K562 (cell line): Measurements from ENCODE around the gene STIM1. TPM values are rescaled to one million over a fixed set of nuclear protein-coding genes. Genes with fewer than 3 reads are reported as not detected.

Experiments
- FOXK1 ChIP-seq: sonication (generic); formaldehyde crosslinking; IDR thresholded peaks from 2 replicates; pipeline ENCODE4 v1.8.0; 2022; ENCODE audit warnings: missing genetic modification reagents, mild to moderate bottlenecking, borderline replicate concordance
- MED1 ChIP-seq: sonication (generic); formaldehyde crosslinking; IDR thresholded peaks from 2 replicates; pipeline ENCODE4 v1.8.1; 2023; ENCODE audit warnings: missing genetic modification reagents, borderline replicate concordance
- RAD51 ChIP-seq: fragments of 450-650 bp; IDR thresholded peaks from 2 replicates; pipeline ENCODE4 v1.7.1; 2016; ENCODE audit warnings: low read depth, mild to moderate bottlenecking, borderline replicate concordance
- TEAD2 ChIP-seq: fragments of 450-650 bp; IDR thresholded peaks from 2 replicates; pipeline ENCODE4 v1.6.1; 2016; ENCODE audit warnings: missing genetic modification characterization, control low read depth, missing compliant biosample characterization
- ZNF41 ChIP-seq: fragments of 250-450 bp; sonication (Bioruptor Pico); conservative IDR thresholded peaks from 2 replicates; pipeline ENCODE4 v1.4.0; 2020; ENCODE audit warnings: mild to moderate bottlenecking
- ZNF75A ChIP-seq: fragments of 450-650 bp; formaldehyde crosslinking; IDR thresholded peaks from 2 replicates; pipeline ENCODE4 v1.4.0; 2020; ENCODE audit warnings: mild to moderate bottlenecking
- polyA plus RNA-seq, 8 experiments: library from polyadenylated mRNA; depleted of rRNA in 4 of 8; stranded (reverse) in 5 of 8; unstranded in 3 of 8; fragments of >200 nt; fragmentation: Nextera tagmentation in 2 of 8; fragmentation: Illumina TruSeq in 1 of 8; extraction: Ambion mirVana in 2 of 8; extraction: Trizol in 1 of 8; gene quantifications; 2 replicates each; pipeline versions ENCODE4 v1.2.1 to v1.2.3, GENCODE V29; 2011 to 2014; ENCODE audit warnings: inconsistent platforms in 1 of 8, missing spikeins in 1 of 8
- total RNA-seq, 7 experiments: library from RNA; depleted of rRNA in 6 of 7; stranded (reverse); fragments of >200 nt in 6 of 7; fragmentation: Illumina TruSeq in 2 of 7; extraction: Trizol in 2 of 7; gene quantifications; 2 replicates each; pipeline versions ENCODE4 v1.2.1 to v1.2.3, GENCODE V29; 2011 to 2021; ENCODE audit warnings: low replicate concordance in 1 of 7
- TF ChIP-seq, protein P1 (sequence below), 2 experiments: fragments of 450-650 bp; formaldehyde crosslinking in 1 of 2; IDR thresholded peaks; 2 replicates each; pipeline versions ENCODE4 v1.4.0 to v1.6.1; 2014 to 2020; ENCODE audit warnings: mild to moderate bottlenecking in 2 of 2, borderline replicate concordance in 1 of 2, low read depth in 1 of 2
- TF ChIP-seq, protein P2 (sequence below): fragments of 250-450 bp; sonication (Bioruptor Pico); IDR thresholded peaks from 2 replicates; pipeline ENCODE4 v1.4.0; 2020; ENCODE audit warnings: mild to moderate bottlenecking
- TF ChIP-seq, protein P3 (sequence below): fragments of 250-450 bp; sonication (Bioruptor Pico); IDR thresholded peaks from 2 replicates; pipeline ENCODE4 v1.4.0; 2020; ENCODE audit warnings: mild to moderate bottlenecking, moderate library complexity
- TF ChIP-seq, protein P4 (sequence below), 3 experiments: IDR thresholded peaks in 2 of 3; conservative IDR thresholded peaks in 1 of 3; 2 replicates each; pipeline ENCODE4 v1.5.1; 2011 to 2012; ENCODE audit warnings: low read length in 3 of 3, mild to moderate bottlenecking in 3 of 3, control low read depth in 2 of 3, improper control_type of control experiment in 1 of 3, inconsistent platforms in 1 of 3, low read depth in 1 of 3, mixed read lengths in 1 of 3, moderate library complexity in 1 of 3; ENCODE audit not compliant: insufficient read depth in 2 of 3
- TF ChIP-seq, protein P5 (sequence below): sonication (generic); formaldehyde crosslinking; IDR thresholded peaks from 2 replicates; pipeline ENCODE4 v1.9.0; 2022; ENCODE audit warnings: mild to moderate bottlenecking, missing genetic modification reagents

STIM1 gene
- total and polyA plus RNA-seq, 9 of the 15 experiments (the other 6 are each of a cell fraction or from before 2014, with no cell fraction given): 7.7 to 50.5 (median 22.5) TPM

DNA sequence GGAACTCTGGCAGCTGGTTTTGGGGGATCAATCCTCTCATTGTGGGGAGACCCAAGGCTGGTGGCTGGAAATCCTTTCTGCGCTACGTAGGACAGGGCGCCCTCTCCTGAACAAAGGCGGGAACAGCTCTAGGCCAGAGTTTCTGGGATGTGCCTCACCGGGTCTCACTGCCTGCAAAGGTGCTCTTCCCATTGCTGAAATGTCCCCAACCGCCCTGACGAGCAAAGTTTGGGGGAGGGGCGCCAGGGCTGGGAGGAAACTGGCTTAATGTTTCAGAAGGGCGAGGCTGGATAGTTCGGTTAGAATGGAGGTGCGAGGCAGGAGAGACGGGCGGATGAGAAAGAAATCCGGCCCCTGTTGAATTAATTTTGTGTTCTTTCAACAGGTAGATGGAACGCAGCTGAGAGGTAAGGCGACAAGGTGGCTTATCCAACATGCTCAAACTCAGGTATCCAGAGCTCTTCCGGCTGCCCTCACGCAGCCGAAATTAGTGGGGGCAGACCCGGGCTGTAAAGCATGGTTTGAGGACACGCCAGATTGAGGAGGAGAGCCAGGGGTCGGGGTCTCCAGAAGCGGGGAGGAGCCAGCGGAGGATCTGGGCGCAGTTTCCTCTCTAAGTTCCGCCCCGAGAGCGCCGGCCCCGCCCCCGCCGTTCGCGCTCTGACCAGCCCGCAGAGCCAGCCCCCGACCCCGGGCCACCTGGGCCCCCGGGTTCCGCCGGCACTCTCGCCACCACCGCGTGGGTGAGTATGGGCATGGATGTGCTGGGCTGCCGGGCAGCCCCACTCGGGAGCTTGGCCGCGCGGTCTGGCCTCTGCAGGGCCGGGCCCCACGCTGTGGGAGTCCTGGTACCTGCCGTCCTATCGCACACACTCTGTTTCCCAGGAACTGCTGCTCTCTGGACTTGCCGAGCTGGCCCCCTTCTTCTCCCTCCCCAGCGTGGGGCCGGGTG, 47.3 kb upstream of the STIM1 start, which contains the start of gene PGAP2 (continued):
- TF ChIP-seq, protein P1, sequence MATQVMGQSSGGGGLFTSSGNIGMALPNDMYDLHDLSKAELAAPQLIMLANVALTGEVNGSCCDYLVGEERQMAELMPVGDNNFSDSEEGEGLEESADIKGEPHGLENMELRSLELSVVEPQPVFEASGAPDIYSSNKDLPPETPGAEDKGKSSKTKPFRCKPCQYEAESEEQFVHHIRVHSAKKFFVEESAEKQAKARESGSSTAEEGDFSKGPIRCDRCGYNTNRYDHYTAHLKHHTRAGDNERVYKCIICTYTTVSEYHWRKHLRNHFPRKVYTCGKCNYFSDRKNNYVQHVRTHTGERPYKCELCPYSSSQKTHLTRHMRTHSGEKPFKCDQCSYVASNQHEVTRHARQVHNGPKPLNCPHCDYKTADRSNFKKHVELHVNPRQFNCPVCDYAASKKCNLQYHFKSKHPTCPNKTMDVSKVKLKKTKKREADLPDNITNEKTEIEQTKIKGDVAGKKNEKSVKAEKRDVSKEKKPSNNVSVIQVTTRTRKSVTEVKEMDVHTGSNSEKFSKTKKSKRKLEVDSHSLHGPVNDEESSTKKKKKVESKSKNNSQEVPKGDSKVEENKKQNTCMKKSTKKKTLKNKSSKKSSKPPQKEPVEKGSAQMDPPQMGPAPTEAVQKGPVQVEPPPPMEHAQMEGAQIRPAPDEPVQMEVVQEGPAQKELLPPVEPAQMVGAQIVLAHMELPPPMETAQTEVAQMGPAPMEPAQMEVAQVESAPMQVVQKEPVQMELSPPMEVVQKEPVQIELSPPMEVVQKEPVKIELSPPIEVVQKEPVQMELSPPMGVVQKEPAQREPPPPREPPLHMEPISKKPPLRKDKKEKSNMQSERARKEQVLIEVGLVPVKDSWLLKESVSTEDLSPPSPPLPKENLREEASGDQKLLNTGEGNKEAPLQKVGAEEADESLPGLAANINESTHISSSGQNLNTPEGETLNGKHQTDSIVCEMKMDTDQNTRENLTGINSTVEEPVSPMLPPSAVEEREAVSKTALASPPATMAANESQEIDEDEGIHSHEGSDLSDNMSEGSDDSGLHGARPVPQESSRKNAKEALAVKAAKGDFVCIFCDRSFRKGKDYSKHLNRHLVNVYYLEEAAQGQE (IDR thresholded peaks at IDR 0.05; ENCODE audit: borderline replicate concordance): peak; percentile 46; the same call in 1 of the 2 replicates
- TF ChIP-seq, protein P1 (CRISPR knock-in tag; IDR thresholded peaks at IDR 0.05; ENCODE audit: low read depth): no peak
- TF ChIP-seq, protein P2, sequence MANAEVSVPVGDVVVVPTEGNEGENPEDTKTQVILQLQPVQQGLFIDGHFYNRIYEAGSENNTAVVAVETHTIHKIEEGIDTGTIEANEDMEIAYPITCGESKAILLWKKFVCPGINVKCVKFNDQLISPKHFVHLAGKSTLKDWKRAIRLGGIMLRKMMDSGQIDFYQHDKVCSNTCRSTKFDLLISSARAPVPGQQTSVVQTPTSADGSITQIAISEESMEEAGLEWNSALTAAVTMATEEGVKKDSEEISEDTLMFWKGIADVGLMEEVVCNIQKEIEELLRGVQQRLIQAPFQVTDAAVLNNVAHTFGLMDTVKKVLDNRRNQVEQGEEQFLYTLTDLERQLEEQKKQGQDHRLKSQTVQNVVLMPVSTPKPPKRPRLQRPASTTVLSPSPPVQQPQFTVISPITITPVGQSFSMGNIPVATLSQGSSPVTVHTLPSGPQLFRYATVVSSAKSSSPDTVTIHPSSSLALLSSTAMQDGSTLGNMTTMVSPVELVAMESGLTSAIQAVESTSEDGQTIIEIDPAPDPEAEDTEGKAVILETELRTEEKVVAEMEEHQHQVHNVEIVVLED: no peak
- TF ChIP-seq RAD51 (no peak), ZNF41 (CRISPR knock-in tag) (no peak), FOXK1 (CRISPR knock-in tag) (no peak), MED1 (CRISPR knock-in tag) (no peak), TEAD2 (tag) (no peak), ZNF75A (CRISPR knock-in tag) (no peak)
- TF ChIP-seq, protein P3, sequence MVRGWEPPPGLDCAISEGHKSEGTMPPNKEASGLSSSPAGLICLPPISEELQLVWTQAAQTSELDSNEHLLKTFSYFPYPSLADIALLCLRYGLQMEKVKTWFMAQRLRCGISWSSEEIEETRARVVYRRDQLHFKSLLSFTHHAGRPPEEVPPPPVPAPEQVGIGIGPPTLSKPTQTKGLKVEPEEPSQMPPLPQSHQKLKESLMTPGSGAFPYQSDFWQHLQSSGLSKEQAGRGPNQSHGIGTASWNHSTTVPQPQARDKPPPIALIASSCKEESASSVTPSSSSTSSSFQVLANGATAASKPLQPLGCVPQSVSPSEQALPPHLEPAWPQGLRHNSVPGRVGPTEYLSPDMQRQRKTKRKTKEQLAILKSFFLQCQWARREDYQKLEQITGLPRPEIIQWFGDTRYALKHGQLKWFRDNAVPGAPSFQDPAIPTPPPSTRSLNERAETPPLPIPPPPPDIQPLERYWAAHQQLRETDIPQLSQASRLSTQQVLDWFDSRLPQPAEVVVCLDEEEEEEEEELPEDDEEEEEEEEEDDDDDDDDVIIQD (CRISPR knock-in tag): no peak
- TF ChIP-seq, protein P4, sequence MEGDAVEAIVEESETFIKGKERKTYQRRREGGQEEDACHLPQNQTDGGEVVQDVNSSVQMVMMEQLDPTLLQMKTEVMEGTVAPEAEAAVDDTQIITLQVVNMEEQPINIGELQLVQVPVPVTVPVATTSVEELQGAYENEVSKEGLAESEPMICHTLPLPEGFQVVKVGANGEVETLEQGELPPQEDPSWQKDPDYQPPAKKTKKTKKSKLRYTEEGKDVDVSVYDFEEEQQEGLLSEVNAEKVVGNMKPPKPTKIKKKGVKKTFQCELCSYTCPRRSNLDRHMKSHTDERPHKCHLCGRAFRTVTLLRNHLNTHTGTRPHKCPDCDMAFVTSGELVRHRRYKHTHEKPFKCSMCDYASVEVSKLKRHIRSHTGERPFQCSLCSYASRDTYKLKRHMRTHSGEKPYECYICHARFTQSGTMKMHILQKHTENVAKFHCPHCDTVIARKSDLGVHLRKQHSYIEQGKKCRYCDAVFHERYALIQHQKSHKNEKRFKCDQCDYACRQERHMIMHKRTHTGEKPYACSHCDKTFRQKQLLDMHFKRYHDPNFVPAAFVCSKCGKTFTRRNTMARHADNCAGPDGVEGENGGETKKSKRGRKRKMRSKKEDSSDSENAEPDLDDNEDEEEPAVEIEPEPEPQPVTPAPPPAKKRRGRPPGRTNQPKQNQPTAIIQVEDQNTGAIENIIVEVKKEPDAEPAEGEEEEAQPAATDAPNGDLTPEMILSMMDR (IDR thresholded peaks at IDR 0.05 in 2 of 3, conservative IDR thresholded peaks at IDR 0.05 in 1 of 3; ENCODE audit: insufficient read depth in 2 of 3, low read depth in 1 of 3, low read length in 3 of 3): peak; percentile 80 to 92 (median 85)
- TF ChIP-seq, protein P5, sequence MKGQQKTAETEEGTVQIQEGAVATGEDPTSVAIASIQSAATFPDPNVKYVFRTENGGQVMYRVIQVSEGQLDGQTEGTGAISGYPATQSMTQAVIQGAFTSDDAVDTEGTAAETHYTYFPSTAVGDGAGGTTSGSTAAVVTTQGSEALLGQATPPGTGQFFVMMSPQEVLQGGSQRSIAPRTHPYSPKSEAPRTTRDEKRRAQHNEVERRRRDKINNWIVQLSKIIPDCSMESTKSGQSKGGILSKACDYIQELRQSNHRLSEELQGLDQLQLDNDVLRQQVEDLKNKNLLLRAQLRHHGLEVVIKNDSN: no peak
